Left lung (tissue), 10 donors: ENCODE measurements around the gene GNA15. TPM values are rescaled to one million over a fixed set of nuclear protein-coding genes. Genes with fewer than 3 reads are reported as not detected.

Source experiments
- ATAC-seq: fragments of 200-7000 bp; cut with Tn5 transposase; one replicate; pipeline ENCODE4 v1.9.1; 2020; ENCODE audit warnings: moderate library complexity
- DNase-seq, 4 donors: peaks; one replicate each; pipeline ENCODE4 v3.0.0-alpha.2; 2013 to 2020
- H3K27ac ChIP-seq, 2 donors: fragments of 200-600 bp; sonication (generic) in 1 of 2; one replicate each; pipeline versions ENCODE4 v1.5.0 to v1.8.0; 2020 to 2021
- H3K27me3 ChIP-seq, 2 donors: fragments of 200-600 bp; sonication (generic) in 1 of 2; one replicate each; pipeline versions ENCODE4 v1.5.0 to v1.8.0; 2020 to 2021
- H3K36me3 ChIP-seq, 2 donors: fragments of 200-600 bp; sonication (generic) in 1 of 2; one replicate each; pipeline versions ENCODE4 v1.5.0 to v1.8.0; 2020 to 2021
- H3K4me1 ChIP-seq, 2 donors: fragments of 200-600 bp; one replicate each; pipeline ENCODE4 v1.8.0; 2021
- H3K4me3 ChIP-seq, 2 donors: fragments of 200-600 bp; sonication (generic) in 1 of 2; one replicate each; pipeline versions ENCODE4 v1.5.0 to v1.8.0; 2020 to 2021; ENCODE audit warnings: mild to moderate bottlenecking in 1 of 2
- H3K9me3 ChIP-seq, 2 donors: fragments of 200-600 bp; sonication (generic) in 1 of 2; one replicate each; pipeline versions ENCODE4 v1.5.0 to v1.8.0; 2020 to 2021
- CTCF ChIP-seq, 2 donors: fragments of 200-600 bp; sonication (generic) in 1 of 2; IDR thresholded peaks; one replicate each; pipeline versions ENCODE4 v1.5.0 to v1.8.0; 2021; ENCODE audit warnings: antibody characterized with exemption in 2 of 2
- intact Hi-C, 2 donors: fragments of 100-400 bp; cut with DNase I; formaldehyde crosslinking; loops; one replicate each; pipeline versions ENCODE4 v1.11.2 to v1.14.2; 2022
- polyA plus RNA-seq, 6 donors: library from polyadenylated mRNA; unstranded; fragments of 120-200 nt; gene quantifications; one replicate each; pipeline ENCODE4 v1.2.1, GENCODE V29; 2013; ENCODE audit not compliant: insufficient read length in 6 of 6
- total RNA-seq, 2 donors: library from RNA; stranded (reverse); fragmentation: NEBNext Ultra II Directional; extraction: Animal tissue kit (Norgen Biotek cat#: 25700); gene quantifications; one replicate each; pipeline ENCODE4 v1.2.1, GENCODE V29; 2021
- donor health status: DM: no; HTN: yes; CAD: no.
- donor health status: DM: no; HTN: no; CAD: no.

GNA15 gene
- total and polyA plus RNA-seq, 8 donors: 1.8 to 35.9 (median 2.8) TPM

GRCh38 chr19:3112375-3113099 lies 23.3 kb upstream of the GNA15 start:
- no peak for TF ChIP-seq CTCF (IDR thresholded peaks at IDR 0.05)
- ATAC-seq: no peak

GRCh38 chr19:3113100-3114017 lies 22.5 kb upstream of the GNA15 start:
- intact Hi-C loops: no loop called here
- H3K27ac ChIP-seq: no peak overlapping the region
- H3K4me1 ChIP-seq: peaks cover 0 to 8% of the 10 kb centered on the region in 2 donors
- H3K27me3 ChIP-seq: no peaks in the 10 kb centered on the region
- peaks cover 0 to 58% of the 10 kb centered on the region in 2 donors for H3K36me3 ChIP-seq
- H3K4me3 ChIP-seq: no peak overlapping the region
- TF ChIP-seq CTCF (IDR thresholded peaks at IDR 0.05): no peak
- no peak for ATAC-seq
- no peaks in the 10 kb centered on the region for H3K9me3 ChIP-seq
- DNase-seq: peak in 1 of 4 donors; percentile 80

More at GRCh38 chr19:3112375-3113099, 23.3 kb upstream of the GNA15 start:
- H3K4me1 ChIP-seq: peaks cover 0 to 16% of the 10 kb centered on the region in 2 donors
- H3K27ac ChIP-seq: no peak overlapping the region
- no peaks in the 10 kb centered on the region for H3K9me3 ChIP-seq
- no peak overlapping the region for H3K4me3 ChIP-seq
- intact Hi-C loops: no loop called here
- no peaks in the 10 kb centered on the region for H3K27me3 ChIP-seq
- peaks cover 0 to 50% of the 10 kb centered on the region in 2 donors for H3K36me3 ChIP-seq
- DNase-seq: peak in 1 of 4 donors; percentile 61

- H3K4me3 ChIP-seq: no peak overlapping the region
- no peak for ATAC-seq
- intact Hi-C loops: no loop called here
- no peak overlapping the region for H3K27ac ChIP-seq
- no peaks in the 10 kb centered on the region for H3K27me3 ChIP-seq
- H3K9me3 ChIP-seq: no peaks in the 10 kb centered on the region
- H3K4me1 ChIP-seq: no peaks in the 10 kb centered on the region
- peak in 1 of 4 donors; percentile 58 for DNase-seq
- H3K36me3 ChIP-seq: peaks cover 0 to 66% of the 10 kb centered on the region in 2 donors
- no peak for TF ChIP-seq CTCF (IDR thresholded peaks at IDR 0.05)
Measured at GRCh38 chr19:3114018-3114726, 21.7 kb upstream of the GNA15 start.

- intact Hi-C loops: no loop called here
- peak in 1 of 4 donors; percentile 73 for DNase-seq
- H3K27ac ChIP-seq: no peak overlapping the region
- H3K36me3 ChIP-seq: peaks cover 0 to 72% of the 10 kb centered on the region in 2 donors
- H3K9me3 ChIP-seq: no peaks in the 10 kb centered on the region
- TF ChIP-seq CTCF (IDR thresholded peaks at IDR 0.05): no peak
- H3K27me3 ChIP-seq: no peaks in the 10 kb centered on the region
- ATAC-seq: no peak
- no peak overlapping the region for H3K4me3 ChIP-seq
- no peaks in the 10 kb centered on the region for H3K4me1 ChIP-seq
Measured at GRCh38 chr19:3114811-3115210, 21.0 kb upstream of the GNA15 start.
